Calu3 (cell line): ENCODE measurements around the gene HDLBP. TPM values are rescaled to one million over a fixed set of nuclear protein-coding genes. Genes with fewer than 3 reads are reported as not detected.

Experiments
- BruUV-seq: library from RNA; stranded (reverse); fragments of 400-500 nt; replicated peaks from 2 replicates; lab custom pipeline; 2021; lab: Mats Ljungman, UMichigan
- CTCF ChIA-PET: fragments of 300-600 bp; sonication (Branson Sonifier 250); formaldehyde crosslinking; loops from one replicate; lab custom pipeline; 2022; ENCODE audit warnings: antibody characterized with exemption; lab: Charles Lee
- DNase-seq: peaks from one replicate; pipeline ENCODE4 v3.0.0; 2022
- H3K27ac Mint-ChIP-seq: one replicate; pipeline ENCODE4 v1.8.0; 2022; ENCODE audit warnings: mixed read lengths; ENCODE audit not compliant: unreplicated experiment
- H3K27me3 Mint-ChIP-seq: one replicate; pipeline ENCODE4 v1.8.0; 2022; ENCODE audit warnings: mixed read lengths; ENCODE audit not compliant: unreplicated experiment
- H3K36me3 Mint-ChIP-seq: one replicate; pipeline ENCODE4 v1.8.0; 2022; ENCODE audit warnings: mild to moderate bottlenecking, moderate library complexity, mixed read lengths; ENCODE audit not compliant: insufficient read depth, unreplicated experiment
- H3K4me1 Mint-ChIP-seq: one replicate; pipeline ENCODE4 v1.8.0; 2022; ENCODE audit warnings: mild to moderate bottlenecking, low read depth, mixed read lengths; ENCODE audit not compliant: unreplicated experiment
- H3K4me3 Mint-ChIP-seq: one replicate; pipeline ENCODE4 v1.8.0; 2022; ENCODE audit warnings: mild to moderate bottlenecking, low read depth, moderate library complexity, mixed read lengths; ENCODE audit not compliant: unreplicated experiment
- H3K9me3 Mint-ChIP-seq: one replicate; pipeline ENCODE4 v1.8.0; 2022; ENCODE audit warnings: low read depth, mixed read lengths; ENCODE audit not compliant: unreplicated experiment
- intact Hi-C: fragments of 100-400 bp; cut with micrococcal nuclease; formaldehyde crosslinking; loops from one replicate; pipeline ENCODE4 v1.10.0; 2022; ENCODE audit not compliant: unreplicated experiment
- total RNA-seq: library from RNA; stranded (reverse); gene quantifications from 2 replicates; pipeline ENCODE4 v1.2.3, GENCODE V29; 2022
- TF ChIP-seq, protein P1 (sequence below): fragments of 200-600 bp; IDR thresholded peaks from one replicate; pipeline ENCODE4 v1.8.0; 2022; ENCODE audit warnings: antibody characterized with exemption; ENCODE audit not compliant: unreplicated experiment

Gene HDLBP
- total RNA-seq, 1 experiment from 2014 or later, result 493 TPM

DNA sequence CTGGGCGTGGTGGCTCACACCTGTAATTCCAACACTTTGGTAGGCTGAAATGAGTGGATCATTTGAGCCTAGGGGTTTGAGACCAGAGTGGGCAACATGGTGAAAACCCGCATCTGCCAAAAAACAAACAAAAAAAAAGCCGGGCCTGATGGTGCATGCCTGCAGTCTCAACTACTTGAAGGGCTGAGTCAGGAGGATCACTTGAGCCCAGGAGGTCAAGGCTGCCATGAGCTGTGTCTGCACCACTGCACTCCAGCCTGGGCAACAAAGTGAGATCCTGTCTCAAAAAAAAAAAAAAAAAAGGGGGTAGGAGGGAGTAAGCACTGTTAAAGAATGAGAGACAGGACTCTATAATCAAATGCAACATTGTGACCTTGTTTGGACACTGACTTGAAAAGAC, 54.6 kb downstream of the HDLBP start:
- BruUV-seq, result no TSS peak
- intact Hi-C loops, result no loop called here
- TF ChIP-seq, protein P1, sequence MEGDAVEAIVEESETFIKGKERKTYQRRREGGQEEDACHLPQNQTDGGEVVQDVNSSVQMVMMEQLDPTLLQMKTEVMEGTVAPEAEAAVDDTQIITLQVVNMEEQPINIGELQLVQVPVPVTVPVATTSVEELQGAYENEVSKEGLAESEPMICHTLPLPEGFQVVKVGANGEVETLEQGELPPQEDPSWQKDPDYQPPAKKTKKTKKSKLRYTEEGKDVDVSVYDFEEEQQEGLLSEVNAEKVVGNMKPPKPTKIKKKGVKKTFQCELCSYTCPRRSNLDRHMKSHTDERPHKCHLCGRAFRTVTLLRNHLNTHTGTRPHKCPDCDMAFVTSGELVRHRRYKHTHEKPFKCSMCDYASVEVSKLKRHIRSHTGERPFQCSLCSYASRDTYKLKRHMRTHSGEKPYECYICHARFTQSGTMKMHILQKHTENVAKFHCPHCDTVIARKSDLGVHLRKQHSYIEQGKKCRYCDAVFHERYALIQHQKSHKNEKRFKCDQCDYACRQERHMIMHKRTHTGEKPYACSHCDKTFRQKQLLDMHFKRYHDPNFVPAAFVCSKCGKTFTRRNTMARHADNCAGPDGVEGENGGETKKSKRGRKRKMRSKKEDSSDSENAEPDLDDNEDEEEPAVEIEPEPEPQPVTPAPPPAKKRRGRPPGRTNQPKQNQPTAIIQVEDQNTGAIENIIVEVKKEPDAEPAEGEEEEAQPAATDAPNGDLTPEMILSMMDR, result no peak
- CTCF ChIA-PET, result interaction anchor here (0.6 kb wide), 1 partner anchor 541 kb away, joined by 3 read pairs; no protein-coding TSS in a partner anchor
- Mint-ChIP-seq H3K9me3 (no peaks in the 10 kb centered on the region), H3K27ac (no peak overlapping the region), H3K27me3 (no peaks in the 10 kb centered on the region), H3K4me1 (no peaks in the 10 kb centered on the region), H3K4me3 (no peak overlapping the region), H3K36me3 (peaks cover 78% of the 10 kb centered on the region)
- no peak for DNase-seq

DNA sequence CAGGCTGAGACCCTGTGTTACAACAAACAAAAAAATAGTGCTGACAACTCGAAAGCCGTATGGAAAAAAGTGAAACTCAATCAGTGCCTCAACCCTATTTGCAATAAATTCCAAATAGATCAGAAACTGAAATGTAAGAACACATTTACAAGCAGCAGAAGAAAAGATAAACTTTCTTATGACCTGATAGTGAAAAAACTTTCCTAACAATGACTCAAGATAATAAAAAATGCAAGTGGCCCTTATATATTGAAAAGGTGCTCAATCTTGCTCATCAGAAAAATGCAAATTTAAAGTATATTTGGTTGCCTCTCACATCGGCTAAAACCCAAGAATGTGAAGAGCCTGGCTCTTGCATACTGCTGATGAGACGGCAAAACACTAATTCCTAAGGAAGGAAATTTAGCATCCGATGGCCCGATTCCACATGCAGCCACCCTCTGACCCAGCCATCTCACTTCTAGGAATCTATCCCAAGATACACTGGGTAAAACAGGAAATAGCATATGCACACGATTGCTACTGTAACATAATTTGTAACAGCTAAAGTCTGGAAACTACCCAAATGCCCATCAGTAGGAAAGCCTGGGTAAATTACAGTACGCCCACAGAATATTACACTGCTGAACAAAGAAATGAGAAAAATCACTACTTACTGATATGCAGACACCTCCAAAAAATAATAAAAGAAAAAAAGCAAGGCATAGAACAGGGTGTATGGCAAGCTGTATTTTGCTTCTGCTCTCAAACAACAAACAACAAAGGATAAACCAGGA, 56.8 kb downstream of the HDLBP start:
- no peaks in the 10 kb centered on the region for H3K27me3 Mint-ChIP-seq
- no peak for DNase-seq
- H3K4me1 Mint-ChIP-seq, result no peaks in the 10 kb centered on the region
- no peak overlapping the region for H3K4me3 Mint-ChIP-seq
- H3K36me3 Mint-ChIP-seq, result peaks cover 78% of the 10 kb centered on the region
- CTCF ChIA-PET, result interaction anchor here (0.6 kb wide), 1 partner anchor 39 kb away, joined by 3 read pairs; no protein-coding TSS in a partner anchor
- intact Hi-C loops, result no loop called here
- TF ChIP-seq, protein P1, result no peak
- no peaks in the 10 kb centered on the region for H3K9me3 Mint-ChIP-seq
- no peak overlapping the region for H3K27ac Mint-ChIP-seq
- BruUV-seq, result no TSS peak

DNA sequence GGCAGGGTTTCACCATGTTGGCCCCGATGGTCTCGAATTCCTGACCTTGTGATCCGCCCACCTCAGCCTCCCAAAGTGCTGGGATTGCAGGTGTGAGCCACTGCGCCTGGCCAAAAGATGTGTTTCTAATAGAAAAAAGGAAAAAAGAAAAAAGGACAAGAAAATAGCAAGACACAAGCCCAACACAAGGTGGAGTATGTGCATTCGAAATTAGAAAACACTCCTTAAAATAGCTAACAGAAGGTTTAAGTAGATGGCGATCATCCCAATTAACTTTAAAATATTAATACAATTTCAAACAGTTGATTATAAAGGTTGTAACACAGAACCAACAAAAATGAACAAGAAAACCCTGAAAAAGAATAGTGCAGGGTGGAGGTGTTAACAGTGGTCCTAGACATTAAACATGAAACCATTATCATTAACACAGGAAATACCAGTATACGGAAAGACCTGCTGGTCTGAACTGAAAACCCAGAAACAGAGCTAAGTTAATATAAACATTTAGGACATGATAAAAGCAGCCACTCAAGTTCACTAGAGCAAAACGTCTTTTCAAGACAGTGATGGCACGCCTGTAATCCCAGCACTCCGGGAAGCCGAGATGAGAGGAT, 57.9 kb downstream of the HDLBP start:
- peaks cover 75% of the 10 kb centered on the region for H3K36me3 Mint-ChIP-seq
- H3K4me3 Mint-ChIP-seq, result no peak overlapping the region
- DNase-seq, result no peak
- no peaks in the 10 kb centered on the region for H3K27me3 Mint-ChIP-seq
- intact Hi-C loops, result no loop called here
- TF ChIP-seq, protein P1, result no peak
- H3K27ac Mint-ChIP-seq, result no peak overlapping the region
- no TSS peak for BruUV-seq
- H3K9me3 Mint-ChIP-seq, result no peaks in the 10 kb centered on the region
- CTCF ChIA-PET, result no interaction called here
- no peaks in the 10 kb centered on the region for H3K4me1 Mint-ChIP-seq

DNA sequence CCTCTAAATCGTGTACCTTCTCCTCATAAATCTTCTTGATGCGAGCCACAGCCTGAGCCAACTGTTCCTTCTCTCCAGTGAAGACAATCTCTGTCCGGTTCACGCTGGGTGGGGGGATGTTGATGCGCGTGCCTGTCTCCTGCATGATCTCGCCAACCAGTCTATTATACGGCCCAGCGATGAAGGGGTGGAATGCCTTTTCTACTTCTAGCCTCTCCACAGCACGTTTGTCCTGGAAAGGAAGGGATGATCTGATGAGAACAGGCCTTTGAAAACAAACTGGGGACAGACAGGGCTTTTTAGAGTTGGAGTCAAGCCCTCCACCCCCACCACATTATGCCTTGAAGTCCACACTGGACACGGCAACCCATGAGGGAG, 59.3 kb downstream of the HDLBP start:
- CTCF ChIA-PET, result no interaction called here

More for the DNA sequence above, 59.3 kb downstream of the HDLBP start:
- Mint-ChIP-seq H3K27ac (no peak overlapping the region), H3K36me3 (peaks cover 71% of the 10 kb centered on the region), H3K9me3 (no peaks in the 10 kb centered on the region), H3K4me1 (no peaks in the 10 kb centered on the region), H3K4me3 (no peak overlapping the region), H3K27me3 (no peaks in the 10 kb centered on the region)
- BruUV-seq, result TSS peak; percentile 57
- no peak for DNase-seq
- TF ChIP-seq, protein P1, result no peak
- intact Hi-C loops, result no loop called here
